WTC11 (cell line): ENCODE measurements around the gene PATE4. TPM values are rescaled to one million over a fixed set of nuclear protein-coding genes. Genes with fewer than 3 reads are reported as not detected.

Source experiments
- AR ChIP-seq: fragments of 250-450 bp; sonication (Bioruptor Pico); IDR thresholded peaks from 2 replicates; pipeline ENCODE4 v1.9.0; 2021; ENCODE audit warnings: mild to moderate bottlenecking
- ARID4B ChIP-seq: sonication (generic); formaldehyde crosslinking; IDR thresholded peaks from 2 replicates; pipeline ENCODE4 v1.8.0; 2023; ENCODE audit warnings: missing genetic modification reagents, mild to moderate bottlenecking, borderline replicate concordance
- ATF2 ChIP-seq: sonication (generic); formaldehyde crosslinking; IDR thresholded peaks from 2 replicates; pipeline ENCODE4 v1.8.1; 2022; ENCODE audit warnings: low read depth, missing genetic modification reagents, borderline replicate concordance
- E2F1 ChIP-seq: sonication (generic); formaldehyde crosslinking; IDR thresholded peaks from 2 replicates; pipeline ENCODE4 v1.8.0; 2022; ENCODE audit warnings: mild to moderate bottlenecking, missing genetic modification reagents
- ESRRA ChIP-seq: sonication (generic); formaldehyde crosslinking; IDR thresholded peaks from 2 replicates; pipeline ENCODE4 v1.8.1; 2022; ENCODE audit warnings: mild to moderate bottlenecking, missing genetic modification reagents, borderline replicate concordance
- FOXJ3 ChIP-seq: sonication (generic); formaldehyde crosslinking; IDR thresholded peaks from 2 replicates; pipeline ENCODE4 v1.9.0; 2021; ENCODE audit warnings: missing genetic modification reagents, mild to moderate bottlenecking, borderline replicate concordance
- GABPB1 ChIP-seq: sonication (generic); formaldehyde crosslinking; IDR thresholded peaks from 2 replicates; pipeline ENCODE4 v1.8.1; 2023; ENCODE audit warnings: mild to moderate bottlenecking, missing genetic modification reagents
- GTF2I ChIP-seq: fragments of 250-450 bp; sonication (Bioruptor Pico); conservative IDR thresholded peaks from 2 replicates; pipeline ENCODE4 v1.4.0; 2021; ENCODE audit warnings: mild to moderate bottlenecking
- JUN ChIP-seq: sonication (generic); formaldehyde crosslinking; IDR thresholded peaks from 2 replicates; pipeline ENCODE4 v1.8.0; 2023; ENCODE audit warnings: mild to moderate bottlenecking, missing genetic modification reagents
- KAT7 ChIP-seq: sonication (generic); formaldehyde crosslinking; IDR thresholded peaks from 2 replicates; pipeline ENCODE4 v1.8.1; 2023; ENCODE audit warnings: missing genetic modification reagents, mild to moderate bottlenecking, borderline replicate concordance
- SMAD4 ChIP-seq: sonication (generic); formaldehyde crosslinking; IDR thresholded peaks from 2 replicates; pipeline ENCODE4 v1.8.0; 2022; ENCODE audit warnings: mild to moderate bottlenecking, missing genetic modification reagents
- SP1 ChIP-seq: sonication (generic); formaldehyde crosslinking; conservative IDR thresholded peaks from 2 replicates; pipeline ENCODE4 v1.8.1; 2022; ENCODE audit warnings: missing genetic modification reagents
- TEAD4 ChIP-seq: sonication (generic); formaldehyde crosslinking; IDR thresholded peaks from 2 replicates; pipeline ENCODE4 v1.8.0; 2022; ENCODE audit warnings: mild to moderate bottlenecking, missing genetic modification reagents
- ZNF138 ChIP-seq: sonication (generic); formaldehyde crosslinking; conservative IDR thresholded peaks from 2 replicates; pipeline ENCODE4 v1.8.1; 2022; ENCODE audit warnings: mild to moderate bottlenecking, moderate library complexity, missing genetic modification reagents
- total RNA-seq: library from RNA; stranded (reverse); gene quantifications from 3 replicates; pipeline ENCODE4 v1.2.3, GENCODE V29; 2021
- TF ChIP-seq, protein P1 (sequence below): sonication (generic); formaldehyde crosslinking; IDR thresholded peaks from 2 replicates; pipeline ENCODE4 v1.8.0; 2023; ENCODE audit warnings: missing genetic modification reagents
- TF ChIP-seq, protein P2 (sequence below): sonication (generic); formaldehyde crosslinking; IDR thresholded peaks from 2 replicates; pipeline ENCODE4 v1.8.0; 2022; ENCODE audit warnings: missing genetic modification reagents
- TF ChIP-seq, protein P3 (sequence below): sonication (generic); formaldehyde crosslinking; conservative IDR thresholded peaks from 2 replicates; pipeline ENCODE4 v1.8.1; 2022; ENCODE audit warnings: mild to moderate bottlenecking, missing genetic modification reagents
- TF ChIP-seq, protein P4 (sequence below): sonication (generic); formaldehyde crosslinking; IDR thresholded peaks from 2 replicates; pipeline ENCODE4 v1.8.0; 2023; ENCODE audit warnings: mild to moderate bottlenecking, missing genetic modification reagents

The PATE4 gene
- total RNA-seq, 1 experiment from 2014 or later, result not detected

- TF ChIP-seq ESRRA (CRISPR knock-in tag) (peak; percentile 79; the same call in 1 of the 2 replicates), JUN (CRISPR knock-in tag) (peak; percentile 21; the same call in 1 of the 2 replicates), FOXJ3 (CRISPR knock-in tag) (no peak), ZNF138 (CRISPR knock-in tag) (peak; percentile 98), TEAD4 (CRISPR knock-in tag) (no peak), AR (CRISPR knock-in tag) (no peak), GTF2I (CRISPR knock-in tag) (no peak), ARID4B (CRISPR knock-in tag) (peak; percentile 88; the same call in 1 of the 2 replicates), SP1 (CRISPR knock-in tag) (peak; percentile 44; the same call in 1 of the 2 replicates), KAT7 (CRISPR knock-in tag) (0 out of 2 replicates have a peak, but pooled peaks have one; percentile 56), ATF2 (peak; percentile 80; the same call in 1 of the 2 replicates), GABPB1 (CRISPR knock-in tag) (0 out of 2 replicates have a peak, but pooled peaks have one; percentile 6), SMAD4 (no peak; the same call in 1 of the 2 replicates), E2F1 (CRISPR knock-in tag) (peak; percentile 94)
- TF ChIP-seq, protein P1, sequence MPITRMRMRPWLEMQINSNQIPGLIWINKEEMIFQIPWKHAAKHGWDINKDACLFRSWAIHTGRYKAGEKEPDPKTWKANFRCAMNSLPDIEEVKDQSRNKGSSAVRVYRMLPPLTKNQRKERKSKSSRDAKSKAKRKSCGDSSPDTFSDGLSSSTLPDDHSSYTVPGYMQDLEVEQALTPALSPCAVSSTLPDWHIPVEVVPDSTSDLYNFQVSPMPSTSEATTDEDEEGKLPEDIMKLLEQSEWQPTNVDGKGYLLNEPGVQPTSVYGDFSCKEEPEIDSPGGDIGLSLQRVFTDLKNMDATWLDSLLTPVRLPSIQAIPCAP (CRISPR knock-in tag), result peak; percentile 75; the same call in 1 of the 2 replicates
- TF ChIP-seq, protein P2, sequence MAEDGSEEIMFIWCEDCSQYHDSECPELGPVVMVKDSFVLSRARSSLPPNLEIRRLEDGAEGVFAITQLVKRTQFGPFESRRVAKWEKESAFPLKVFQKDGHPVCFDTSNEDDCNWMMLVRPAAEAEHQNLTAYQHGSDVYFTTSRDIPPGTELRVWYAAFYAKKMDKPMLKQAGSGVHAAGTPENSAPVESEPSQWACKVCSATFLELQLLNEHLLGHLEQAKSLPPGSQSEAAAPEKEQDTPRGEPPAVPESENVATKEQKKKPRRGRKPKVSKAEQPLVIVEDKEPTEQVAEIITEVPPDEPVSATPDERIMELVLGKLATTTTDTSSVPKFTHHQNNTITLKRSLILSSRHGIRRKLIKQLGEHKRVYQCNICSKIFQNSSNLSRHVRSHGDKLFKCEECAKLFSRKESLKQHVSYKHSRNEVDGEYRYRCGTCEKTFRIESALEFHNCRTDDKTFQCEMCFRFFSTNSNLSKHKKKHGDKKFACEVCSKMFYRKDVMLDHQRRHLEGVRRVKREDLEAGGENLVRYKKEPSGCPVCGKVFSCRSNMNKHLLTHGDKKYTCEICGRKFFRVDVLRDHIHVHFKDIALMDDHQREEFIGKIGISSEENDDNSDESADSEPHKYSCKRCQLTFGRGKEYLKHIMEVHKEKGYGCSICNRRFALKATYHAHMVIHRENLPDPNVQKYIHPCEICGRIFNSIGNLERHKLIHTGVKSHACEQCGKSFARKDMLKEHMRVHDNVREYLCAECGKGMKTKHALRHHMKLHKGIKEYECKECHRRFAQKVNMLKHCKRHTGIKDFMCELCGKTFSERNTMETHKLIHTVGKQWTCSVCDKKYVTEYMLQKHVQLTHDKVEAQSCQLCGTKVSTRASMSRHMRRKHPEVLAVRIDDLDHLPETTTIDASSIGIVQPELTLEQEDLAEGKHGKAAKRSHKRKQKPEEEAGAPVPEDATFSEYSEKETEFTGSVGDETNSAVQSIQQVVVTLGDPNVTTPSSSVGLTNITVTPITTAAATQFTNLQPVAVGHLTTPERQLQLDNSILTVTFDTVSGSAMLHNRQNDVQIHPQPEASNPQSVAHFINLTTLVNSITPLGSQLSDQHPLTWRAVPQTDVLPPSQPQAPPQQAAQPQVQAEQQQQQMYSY (CRISPR knock-in tag), result peak; percentile 67; the same call in 1 of the 2 replicates
- TF ChIP-seq, protein P3, sequence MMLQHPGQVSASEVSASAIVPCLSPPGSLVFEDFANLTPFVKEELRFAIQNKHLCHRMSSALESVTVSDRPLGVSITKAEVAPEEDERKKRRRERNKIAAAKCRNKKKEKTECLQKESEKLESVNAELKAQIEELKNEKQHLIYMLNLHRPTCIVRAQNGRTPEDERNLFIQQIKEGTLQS (CRISPR knock-in tag), result no peak; the same call in 1 of the 2 replicates
- TF ChIP-seq, protein P4, sequence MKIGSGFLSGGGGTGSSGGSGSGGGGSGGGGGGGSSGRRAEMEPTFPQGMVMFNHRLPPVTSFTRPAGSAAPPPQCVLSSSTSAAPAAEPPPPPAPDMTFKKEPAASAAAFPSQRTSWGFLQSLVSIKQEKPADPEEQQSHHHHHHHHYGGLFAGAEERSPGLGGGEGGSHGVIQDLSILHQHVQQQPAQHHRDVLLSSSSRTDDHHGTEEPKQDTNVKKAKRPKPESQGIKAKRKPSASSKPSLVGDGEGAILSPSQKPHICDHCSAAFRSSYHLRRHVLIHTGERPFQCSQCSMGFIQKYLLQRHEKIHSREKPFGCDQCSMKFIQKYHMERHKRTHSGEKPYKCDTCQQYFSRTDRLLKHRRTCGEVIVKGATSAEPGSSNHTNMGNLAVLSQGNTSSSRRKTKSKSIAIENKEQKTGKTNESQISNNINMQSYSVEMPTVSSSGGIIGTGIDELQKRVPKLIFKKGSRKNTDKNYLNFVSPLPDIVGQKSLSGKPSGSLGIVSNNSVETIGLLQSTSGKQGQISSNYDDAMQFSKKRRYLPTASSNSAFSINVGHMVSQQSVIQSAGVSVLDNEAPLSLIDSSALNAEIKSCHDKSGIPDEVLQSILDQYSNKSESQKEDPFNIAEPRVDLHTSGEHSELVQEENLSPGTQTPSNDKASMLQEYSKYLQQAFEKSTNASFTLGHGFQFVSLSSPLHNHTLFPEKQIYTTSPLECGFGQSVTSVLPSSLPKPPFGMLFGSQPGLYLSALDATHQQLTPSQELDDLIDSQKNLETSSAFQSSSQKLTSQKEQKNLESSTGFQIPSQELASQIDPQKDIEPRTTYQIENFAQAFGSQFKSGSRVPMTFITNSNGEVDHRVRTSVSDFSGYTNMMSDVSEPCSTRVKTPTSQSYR, result peak; percentile 90
These were observed 54.5 kb downstream of the PATE4 start, which contains the start of gene HYLS1 (continued) for GRCh38 chr11:125887373-125888324.
